Naive thymus-derived CD8-positive, alpha-beta T cell (primary cell): ENCODE results near the gene RAC3. TPM values are rescaled to one million over a fixed set of nuclear protein-coding genes. Genes with fewer than 3 reads are reported as not detected.

Experiments used
- ATAC-seq, 2 donors: fragments of 150-1000 bp; cut with Tn5 transposase in 1 of 2; sonication (Bioruptor Pico), chemical (Tn5 transposase) in 1 of 2; 1 replicate in 1 of 2; 2 replicates in 1 of 2; pipeline ENCODE4 v1.10.0; 2021; ENCODE audit warnings: mild to moderate bottlenecking in 2 of 2, moderate library complexity in 2 of 2
- POLR2A ChIA-PET: fragments of 350-600 bp; sonication (Branson Sonifier 250); formaldehyde crosslinking; loops from one replicate; lab custom pipeline; 2021; ENCODE audit warnings: antibody characterized with exemption; lab: Charles Lee
- DNase-seq, 10 donors: peaks; one replicate each; pipeline versions ENCODE4 v3.0.0 to v3.0.0-alpha.2; 2020 to 2022
- H3K27ac Mint-ChIP-seq, 10 donors: one replicate each; pipeline ENCODE4 v1.8.0; 2020 to 2022; ENCODE audit warnings: mild to moderate bottlenecking in 10 of 10, mixed read lengths in 10 of 10, moderate library complexity in 4 of 10, inconsistent platforms in 1 of 10
- H3K27me3 Mint-ChIP-seq, 5 donors: one replicate each; pipeline ENCODE4 v1.8.0; 2021 to 2022; ENCODE audit warnings: mixed read lengths in 5 of 5
- H3K36me3 Mint-ChIP-seq, 3 donors: one replicate each; pipeline ENCODE4 v1.8.0; 2020 to 2022; ENCODE audit warnings: mixed read lengths in 3 of 3, mild to moderate bottlenecking in 2 of 3, inconsistent platforms in 1 of 3
- H3K4me1 Mint-ChIP-seq, 4 donors: one replicate each; pipeline ENCODE4 v1.8.0; 2021 to 2022; ENCODE audit warnings: mixed read lengths in 4 of 4
- H3K4me3 Mint-ChIP-seq, 10 donors: one replicate each; pipeline ENCODE4 v1.8.0; 2020 to 2022; ENCODE audit warnings: mild to moderate bottlenecking in 10 of 10, mixed read lengths in 10 of 10, moderate library complexity in 6 of 10, inconsistent platforms in 1 of 10
- H3K9me3 Mint-ChIP-seq, 9 donors: one replicate each; pipeline ENCODE4 v1.8.0; 2020 to 2022; ENCODE audit warnings: mixed read lengths in 9 of 9, mild to moderate bottlenecking in 3 of 9, inconsistent platforms in 1 of 9, moderate library complexity in 1 of 9
- polyA plus RNA-seq, 3 donors: library from polyadenylated mRNA; unstranded; fragments of 300-500 nt; fragmentation: Illumina TruSeq; gene quantifications; one replicate each; pipeline ENCODE4 v1.2.3, GENCODE V29; 2021
- total RNA-seq, 8 experiments: library from RNA in 2 of 8; stranded (reverse) in 2 of 8; gene quantifications; one replicate each; pipeline ENCODE4 v1.2.3 and lab custom pipeline; 2021 to 2026

RAC3 gene
- total RNA-seq = 1 to 10 TPM; 1.4 to 1.5 TPM
- polyA plus RNA-seq = not detected
- 0 to 2.1 (median 1.1) reads per million in 6 experiments for total RNA-seq (lab: John Stamatoyannopoulos, UW)

GRCh38 chr17:82031303-82031884, at the start of gene RAC3:
Gene RAC3 (plus strand): TSS chr17:82031678. CDS start chr17:82031762, 84 bp downstream.
- H3K4me3 Mint-ChIP-seq = peak within 1 kb of the TSS; percentile 74 to 94 (median 84)
- H3K36me3 Mint-ChIP-seq = peaks cover 0 to 4% (median 3%) of the 10 kb centered on the region in 3 donors
- DNase-seq (no peak), ATAC-seq (peak; percentile 7 to 26)
- H3K4me1 Mint-ChIP-seq = peaks cover 7 to 26% (median 23%) of the 10 kb centered on the region in 4 donors
- peak within 1 kb of the TSS in 3 of 10 donors; percentile 28 to 77 (median 49) for H3K27ac Mint-ChIP-seq
- H3K27me3 Mint-ChIP-seq = no peaks in the 10 kb centered on the region
- no peaks in the 10 kb centered on the region for H3K9me3 Mint-ChIP-seq
- POLR2A ChIA-PET = interaction anchor here (1.4 to 2.0 kb wide), 4 partner anchors 66 to 121 kb away, joined by 7 to 9 read pairs (median 7); partner anchors contain the start of gene FASN

GRCh38 chr17:81983011-81983638, 48.4 kb upstream of the RAC3 start:
- Mint-ChIP-seq H3K27ac (no peak overlapping the region), H3K4me3 (peak overlapping the region in 1 of 10 donors; percentile 13), H3K27me3 (no peaks in the 10 kb centered on the region), H3K36me3 (peaks cover 0 to 30% (median 13%) of the 10 kb centered on the region in 3 donors), H3K9me3 (no peaks in the 10 kb centered on the region), H3K4me1 (peaks cover 18 to 48% (median 37%) of the 10 kb centered on the region in 4 donors)
- DNase-seq (no peak), ATAC-seq (no peak)
- POLR2A ChIA-PET = interaction anchor here (0.7 to 1.2 kb wide), 2 partner anchors 15 to 472 kb away, joined by 3 read pairs; no protein-coding TSS in a partner anchor

GRCh38 chr17:81983639-81984373, 47.7 kb upstream of the RAC3 start:
- no peak for DNase-seq
- no peaks in the 10 kb centered on the region for H3K9me3 Mint-ChIP-seq
- no peaks in the 10 kb centered on the region for H3K27me3 Mint-ChIP-seq
- ATAC-seq = no peak
- peaks cover 13 to 44% (median 32%) of the 10 kb centered on the region in 4 donors for H3K4me1 Mint-ChIP-seq
- POLR2A ChIA-PET = interaction anchor here (1.2 kb wide), 1 partner anchor 16 kb away, joined by 3 read pairs; no protein-coding TSS in a partner anchor
- H3K27ac Mint-ChIP-seq = peak overlapping the region in 1 of 10 donors; percentile 43
- no peak overlapping the region for H3K4me3 Mint-ChIP-seq
- peaks cover 0 to 30% (median 13%) of the 10 kb centered on the region in 3 donors for H3K36me3 Mint-ChIP-seq

- DNase-seq (no peak), ATAC-seq (no peak)
- Mint-ChIP-seq H3K27ac (no peak overlapping the region), H3K4me1 (peaks cover 13 to 37% (median 21%) of the 10 kb centered on the region in 4 donors), H3K9me3 (no peaks in the 10 kb centered on the region), H3K27me3 (no peaks in the 10 kb centered on the region), H3K4me3 (peak overlapping the region in 1 of 10 donors; percentile 57), H3K36me3 (peaks cover 0 to 33% (median 11%) of the 10 kb centered on the region in 3 donors)
- POLR2A ChIA-PET = no interaction called here
Observed at GRCh38 chr17:81984773-81985410, 46.6 kb upstream of the RAC3 start.

- DNase-seq (no peak), ATAC-seq (no peak)
- Mint-ChIP-seq H3K9me3 (no peaks in the 10 kb centered on the region), H3K27ac (peak overlapping the region in 1 of 10 donors; percentile 47), H3K4me3 (no peak overlapping the region), H3K27me3 (no peaks in the 10 kb centered on the region), H3K4me1 (peaks cover 2 to 27% (median 16%) of the 10 kb centered on the region in 4 donors), H3K36me3 (peaks cover 0 to 33% (median 11%) of the 10 kb centered on the region in 3 donors)
- POLR2A ChIA-PET = no interaction called here
Observed at GRCh38 chr17:81986606-81987005, 44.9 kb upstream of the RAC3 start.

- Mint-ChIP-seq H3K27ac (peak overlapping the region in 1 of 10 donors; percentile 15), H3K36me3 (peaks cover 0 to 33% (median 10%) of the 10 kb centered on the region in 3 donors), H3K27me3 (no peaks in the 10 kb centered on the region), H3K9me3 (no peaks in the 10 kb centered on the region), H3K4me1 (peaks cover 2 to 22% (median 16%) of the 10 kb centered on the region in 4 donors), H3K4me3 (no peak overlapping the region)
- DNase-seq (no peak), ATAC-seq (no peak)
- POLR2A ChIA-PET = no interaction called here
Observed at GRCh38 chr17:81987161-81987770, 44.2 kb upstream of the RAC3 start.

- peaks cover 0 to 19% (median 10%) of the 10 kb centered on the region in 4 donors for H3K4me1 Mint-ChIP-seq
- POLR2A ChIA-PET = no interaction called here
- peak overlapping the region in 1 of 10 donors; percentile 10 for H3K27ac Mint-ChIP-seq
- peaks cover 0 to 20% (median 0%) of the 10 kb centered on the region in 3 donors for H3K36me3 Mint-ChIP-seq
- ATAC-seq (no peak), DNase-seq (no peak)
- H3K4me3 Mint-ChIP-seq = no peak overlapping the region
- H3K27me3 Mint-ChIP-seq = no peaks in the 10 kb centered on the region
- H3K9me3 Mint-ChIP-seq = no peaks in the 10 kb centered on the region
Observed at GRCh38 chr17:81990836-81991683, 40.4 kb upstream of the RAC3 start.

GRCh38 chr17:81991684-81992305, 39.7 kb upstream of the RAC3 start:
- H3K9me3 Mint-ChIP-seq = no peaks in the 10 kb centered on the region
- H3K4me1 Mint-ChIP-seq = peaks cover 0 to 14% (median 8%) of the 10 kb centered on the region in 4 donors
- POLR2A ChIA-PET = no interaction called here
- no peak overlapping the region for H3K27ac Mint-ChIP-seq
- no peaks in the 10 kb centered on the region for H3K27me3 Mint-ChIP-seq
- no peak overlapping the region for H3K4me3 Mint-ChIP-seq
- DNase-seq (no peak), ATAC-seq (no peak)
- peaks cover 0 to 18% (median 0%) of the 10 kb centered on the region in 3 donors for H3K36me3 Mint-ChIP-seq

GRCh38 chr17:81992306-81993102, 39.0 kb upstream of the RAC3 start:
- H3K4me1 Mint-ChIP-seq = peaks cover 0 to 12% (median 7%) of the 10 kb centered on the region in 4 donors
- DNase-seq (no peak), ATAC-seq (no peak)
- POLR2A ChIA-PET = no interaction called here
- no peaks in the 10 kb centered on the region for H3K9me3 Mint-ChIP-seq
- H3K36me3 Mint-ChIP-seq = peaks cover 0 to 18% (median 0%) of the 10 kb centered on the region in 3 donors
- H3K27me3 Mint-ChIP-seq = no peaks in the 10 kb centered on the region
- no peak overlapping the region for H3K27ac Mint-ChIP-seq
- no peak overlapping the region for H3K4me3 Mint-ChIP-seq

GRCh38 chr17:81993729-81994592, 37.5 kb upstream of the RAC3 start:
- H3K9me3 Mint-ChIP-seq = no peaks in the 10 kb centered on the region
- POLR2A ChIA-PET = no interaction called here
- DNase-seq = no peak
- peaks cover 0 to 14% (median 0%) of the 10 kb centered on the region in 3 donors for H3K36me3 Mint-ChIP-seq
- peaks cover 0 to 12% (median 6%) of the 10 kb centered on the region in 4 donors for H3K4me1 Mint-ChIP-seq
- no peak overlapping the region for H3K27ac Mint-ChIP-seq
- H3K4me3 Mint-ChIP-seq = no peak overlapping the region
- no peak for ATAC-seq
- H3K27me3 Mint-ChIP-seq = no peaks in the 10 kb centered on the region
